ENCODE measurements around the gene ALMS1.
"Not testable (repeated sequence)": the region's sequence is repeated elsewhere in the genome, so short reads cannot be mapped to it uniquely, and the experiment has no call there.

Gene ALMS1

DNA sequence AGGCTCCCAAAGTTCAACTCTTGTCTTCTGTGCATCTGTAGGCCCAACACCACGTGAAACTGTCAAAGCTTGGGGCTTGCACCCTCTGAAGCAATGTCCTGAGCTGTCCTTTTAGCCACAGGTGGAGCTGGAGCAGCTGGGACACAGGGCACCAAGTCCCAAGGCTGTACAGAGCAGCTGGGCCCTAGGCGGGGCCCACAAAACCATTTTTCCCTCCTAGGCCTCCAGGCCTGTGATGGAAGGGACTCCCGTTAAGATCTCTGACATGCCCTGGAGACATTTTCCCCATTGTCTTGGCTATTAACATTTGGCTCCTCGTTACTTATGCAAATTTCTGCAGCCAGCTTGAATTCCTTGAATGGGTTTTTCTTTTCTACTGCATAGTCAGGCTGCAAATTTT is 145.1 kb downstream of the ALMS1 start:
- H3K27ac Mint-ChIP-seq, H3K27me3 Mint-ChIP-seq, H3K4me3 Mint-ChIP-seq, ATAC-seq, H3K4me1 Mint-ChIP-seq: not testable (repeated sequence)
- Mint-ChIP-seq H3K9me3 (peaks cover 27% of the 10 kb centered on the region), H3K36me3 (peaks cover 99% of the 10 kb centered on the region)

DNA sequence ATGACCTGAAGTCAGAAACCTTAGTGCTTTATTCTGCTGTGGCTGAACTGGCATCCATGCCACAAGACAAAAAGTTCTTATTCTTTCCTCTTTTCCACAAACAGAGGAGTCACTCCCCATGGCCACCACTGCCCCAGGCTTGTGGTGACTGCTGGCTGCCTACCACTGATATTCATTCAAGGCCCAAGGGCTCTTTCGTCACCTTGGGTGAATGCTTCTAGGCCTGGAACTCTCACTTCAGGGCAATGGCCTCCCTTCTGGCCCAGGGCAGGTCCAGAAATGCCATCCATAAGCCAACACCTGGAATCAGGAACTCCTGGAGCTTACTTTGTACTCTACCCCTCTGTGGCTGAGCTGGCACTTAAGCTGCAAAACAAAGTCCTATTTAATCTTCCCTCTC is 146.7 kb downstream of the ALMS1 start:
- Mint-ChIP-seq H3K27me3 (no peaks in the 10 kb centered on the region), H3K9me3 (peaks cover 23% of the 10 kb centered on the region), H3K36me3 (peaks cover 99% of the 10 kb centered on the region), H3K4me3 (no peak overlapping the region), H3K27ac (no peak overlapping the region), H3K4me1 (no peaks in the 10 kb centered on the region)
- no peak for ATAC-seq

DNA sequence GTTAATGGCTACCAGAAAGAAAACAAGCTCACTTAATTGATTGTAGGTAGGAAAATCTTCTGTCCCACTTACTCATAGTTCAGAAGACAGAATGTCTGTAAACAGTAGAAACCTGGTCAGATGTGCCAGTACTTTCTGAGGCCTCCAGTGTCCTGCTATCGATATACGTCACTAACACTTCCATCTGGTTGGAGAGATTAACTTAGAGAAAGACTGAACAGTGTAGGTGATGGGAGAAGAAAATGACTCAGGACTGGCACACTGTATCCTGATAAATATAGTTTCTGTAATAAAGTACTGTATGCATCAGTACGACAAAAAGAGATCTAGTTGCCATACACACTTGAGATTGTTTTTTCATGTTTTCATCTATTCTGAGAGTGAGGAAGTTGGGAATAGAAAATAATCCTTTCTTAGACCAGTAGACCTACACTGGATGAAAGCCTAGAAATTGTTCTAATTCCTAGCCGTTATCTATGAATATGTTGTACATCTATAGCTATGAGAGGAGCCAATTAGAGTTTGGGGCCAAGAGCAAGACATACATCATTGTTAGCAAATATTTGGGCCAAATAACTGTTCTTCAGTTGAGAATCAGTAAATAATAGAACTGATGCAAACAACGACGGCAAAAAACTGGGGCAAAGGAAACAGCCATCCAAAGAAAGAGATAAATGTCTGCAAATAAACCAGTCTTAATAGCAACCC is 150.7 kb downstream of the ALMS1 start:
- no peak overlapping the region for H3K27ac Mint-ChIP-seq
- H3K36me3 Mint-ChIP-seq = peaks cover 90% of the 10 kb centered on the region
- H3K4me3 Mint-ChIP-seq = no peak overlapping the region
- no peaks in the 10 kb centered on the region for H3K4me1 Mint-ChIP-seq
- ATAC-seq = no peak
- H3K9me3 Mint-ChIP-seq = peaks cover 24% of the 10 kb centered on the region
- H3K27me3 Mint-ChIP-seq = no peaks in the 10 kb centered on the region

DNA sequence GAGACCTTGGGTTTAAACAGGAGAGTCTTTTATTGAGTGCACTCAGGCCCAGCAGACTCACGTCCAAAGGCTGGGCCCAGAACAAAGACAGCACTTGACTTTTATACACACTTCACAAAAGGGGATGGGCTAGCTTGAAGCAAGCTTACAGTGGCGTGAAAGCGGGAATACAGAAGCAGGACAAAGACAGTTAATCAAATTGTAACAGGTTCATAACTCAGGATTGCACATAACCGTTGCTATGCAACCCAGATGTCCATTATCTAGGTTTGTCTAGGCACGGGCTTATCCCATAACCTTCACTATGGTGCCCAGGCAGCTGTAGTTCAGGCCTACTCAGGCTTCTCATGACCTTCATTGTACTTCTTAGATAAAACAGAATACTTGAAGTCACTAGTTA is 175.2 kb downstream of the ALMS1 start:
- not testable (repeated sequence) for H3K9me3 Mint-ChIP-seq, H3K27ac Mint-ChIP-seq, ATAC-seq, H3K27me3 Mint-ChIP-seq, H3K4me1 Mint-ChIP-seq, H3K4me3 Mint-ChIP-seq
- peaks cover 44% of the 10 kb centered on the region for H3K36me3 Mint-ChIP-seq

DNA sequence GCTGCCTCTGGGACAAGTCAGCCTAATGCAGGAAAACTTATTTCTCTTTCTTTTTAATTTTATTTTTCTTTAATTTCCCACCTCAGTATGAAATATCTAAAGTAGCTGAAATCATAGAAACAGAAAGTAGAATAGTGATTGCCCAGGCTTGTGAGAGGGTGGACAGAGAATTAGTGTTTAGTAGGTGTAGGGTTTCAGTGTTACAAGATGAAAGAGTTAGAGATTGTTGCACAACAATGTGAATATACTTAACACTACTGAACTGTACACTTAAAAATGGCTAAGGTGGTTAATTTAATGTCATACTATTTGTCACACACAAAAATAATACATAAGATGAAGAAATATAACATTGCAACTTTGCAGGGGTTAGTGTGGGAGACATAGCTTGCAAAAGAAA is 175.8 kb downstream of the ALMS1 start:
- no peaks in the 10 kb centered on the region for H3K27me3 Mint-ChIP-seq
- H3K27ac Mint-ChIP-seq = no peak overlapping the region
- no peaks in the 10 kb centered on the region for H3K9me3 Mint-ChIP-seq
- H3K36me3 Mint-ChIP-seq = peaks cover 44% of the 10 kb centered on the region
- no peaks in the 10 kb centered on the region for H3K4me1 Mint-ChIP-seq
- no peak for ATAC-seq
- no peak overlapping the region for H3K4me3 Mint-ChIP-seq

DNA sequence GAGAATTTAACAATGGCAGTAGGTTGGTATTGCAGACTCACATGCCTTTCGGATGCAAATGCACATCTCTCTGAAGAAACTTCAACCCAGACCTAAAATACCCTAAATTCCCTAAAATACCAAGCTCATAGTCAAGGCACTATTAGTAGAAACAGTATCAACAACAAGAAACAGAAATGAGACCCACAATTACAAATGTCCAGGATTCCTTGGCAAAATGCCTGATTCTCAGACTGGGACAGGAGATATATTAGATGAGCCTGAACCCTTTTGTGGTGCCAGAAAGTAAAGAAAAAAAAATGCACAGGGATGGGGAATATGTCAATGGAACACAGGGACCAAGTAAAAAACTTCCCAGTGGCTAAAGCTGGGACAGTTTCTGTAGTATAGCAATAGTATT is 179.3 kb downstream of the ALMS1 start:
- Mint-ChIP-seq H3K27ac (no peak overlapping the region), H3K9me3 (no peaks in the 10 kb centered on the region), H3K27me3 (no peaks in the 10 kb centered on the region), H3K4me3 (no peak overlapping the region), H3K4me1 (no peaks in the 10 kb centered on the region), H3K36me3 (peaks cover 27% of the 10 kb centered on the region)
- no peak for ATAC-seq

DNA sequence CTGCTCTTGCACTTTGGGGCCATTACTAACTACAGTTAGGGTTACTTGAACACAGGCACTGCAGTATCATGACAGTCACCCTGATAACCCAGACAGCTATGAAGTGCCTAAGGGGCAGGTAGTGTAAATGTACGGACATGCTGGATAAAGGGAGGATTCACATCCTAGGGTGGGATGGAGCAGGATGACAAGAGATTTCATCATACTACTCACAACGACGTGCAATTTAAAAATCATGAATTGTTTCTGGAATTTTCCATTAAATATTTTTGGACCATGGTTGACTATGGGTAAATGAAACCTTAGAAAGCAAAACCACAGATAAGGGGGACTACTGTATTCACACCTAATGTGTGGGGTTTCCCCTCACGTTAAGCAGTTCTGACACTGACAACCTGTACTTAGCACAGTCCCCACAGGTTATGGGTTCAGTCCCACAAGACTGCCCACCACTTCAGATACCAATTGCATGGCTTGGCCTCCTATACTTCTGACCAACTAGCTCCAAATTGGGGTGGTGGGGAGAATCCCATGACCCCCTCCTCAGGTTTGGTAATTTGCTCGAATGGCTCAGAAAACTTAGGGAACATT is 180.7 kb downstream of the ALMS1 start:
- H3K9me3 Mint-ChIP-seq = no peaks in the 10 kb centered on the region
- no peak for ATAC-seq
- no peak overlapping the region for H3K27ac Mint-ChIP-seq
- peaks cover 16% of the 10 kb centered on the region for H3K36me3 Mint-ChIP-seq
- H3K4me3 Mint-ChIP-seq = no peak overlapping the region
- no peaks in the 10 kb centered on the region for H3K4me1 Mint-ChIP-seq
- no peaks in the 10 kb centered on the region for H3K27me3 Mint-ChIP-seq

DNA sequence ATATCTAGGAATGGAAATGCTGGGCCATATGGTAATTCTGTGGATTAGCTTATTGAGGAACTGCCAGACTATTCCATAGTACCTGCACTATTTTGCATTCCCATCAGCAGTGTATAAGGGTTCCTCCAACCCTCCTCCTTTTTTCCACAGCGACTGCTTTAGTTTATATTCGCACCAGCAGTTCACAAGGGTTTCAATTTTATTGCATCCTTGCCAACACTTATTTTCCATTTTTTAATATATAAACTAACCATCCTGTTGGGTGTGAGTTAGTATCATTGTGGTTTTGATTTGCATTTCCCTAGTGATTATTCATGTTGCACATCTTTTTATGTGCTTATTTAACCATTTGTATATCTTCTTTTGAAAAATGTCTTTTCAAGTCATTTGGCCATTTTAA is 189.6 kb downstream of the ALMS1 start:
- ATAC-seq = no peak
- peaks cover 34% of the 10 kb centered on the region for H3K36me3 Mint-ChIP-seq

DNA sequence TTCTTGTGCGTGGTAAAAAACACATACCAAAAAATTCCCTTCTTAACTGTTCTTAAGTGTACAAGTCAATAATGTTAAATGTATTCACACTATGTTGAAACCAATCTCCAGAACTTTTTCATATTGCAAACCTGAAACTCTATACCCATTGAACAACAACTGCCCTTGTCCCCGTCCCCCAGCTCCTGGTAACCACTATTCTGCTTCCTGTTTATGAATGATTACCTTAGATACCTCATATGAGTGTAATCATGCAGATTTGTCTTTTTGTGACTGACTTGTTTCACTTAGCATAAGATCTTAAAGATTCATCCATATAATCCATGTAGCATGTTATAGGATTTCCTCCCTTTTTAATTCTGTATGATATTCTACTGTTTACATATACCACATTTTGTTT is 196.7 kb downstream of the ALMS1 start:
- Mint-ChIP-seq H3K9me3 (peaks cover 24% of the 10 kb centered on the region), H3K27me3 (no peaks in the 10 kb centered on the region), H3K27ac (no peak overlapping the region), H3K4me3 (no peak overlapping the region), H3K36me3 (peaks cover 71% of the 10 kb centered on the region), H3K4me1 (no peaks in the 10 kb centered on the region)
- no peak for ATAC-seq

More for the DNA sequence above, 189.6 kb downstream of the ALMS1 start:
- no peak overlapping the region for H3K4me3 Mint-ChIP-seq
- H3K27ac Mint-ChIP-seq = no peak overlapping the region
- H3K4me1 Mint-ChIP-seq = no peaks in the 10 kb centered on the region
- no peaks in the 10 kb centered on the region for H3K27me3 Mint-ChIP-seq
- peaks cover 8% of the 10 kb centered on the region for H3K9me3 Mint-ChIP-seq

DNA sequence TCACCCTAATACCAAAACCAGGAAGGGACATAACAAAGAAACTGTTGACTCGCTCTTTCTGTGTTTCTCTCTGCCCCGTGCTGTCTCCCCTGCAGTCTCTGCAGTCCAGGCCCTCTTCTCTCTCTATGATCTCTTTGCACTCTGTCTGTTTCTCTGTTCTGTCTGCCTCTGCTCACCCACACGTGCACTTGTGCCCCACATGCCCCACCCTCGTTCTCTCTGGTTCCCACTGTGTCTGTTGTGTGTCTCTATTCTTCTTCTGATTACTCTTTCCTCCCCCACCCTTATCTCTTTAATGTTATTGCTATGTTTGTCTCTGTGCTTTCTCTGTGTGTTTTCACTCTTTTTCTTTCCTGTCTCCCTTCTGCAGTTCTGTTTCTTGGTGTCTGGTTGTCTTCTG is 202.5 kb downstream of the ALMS1 start:
- Mint-ChIP-seq H3K4me3 (no peak overlapping the region), H3K27me3 (no peaks in the 10 kb centered on the region), H3K9me3 (peaks cover 9% of the 10 kb centered on the region), H3K4me1 (no peaks in the 10 kb centered on the region), H3K27ac (no peak overlapping the region), H3K36me3 (peaks cover 27% of the 10 kb centered on the region)
- no peak for ATAC-seq

DNA sequence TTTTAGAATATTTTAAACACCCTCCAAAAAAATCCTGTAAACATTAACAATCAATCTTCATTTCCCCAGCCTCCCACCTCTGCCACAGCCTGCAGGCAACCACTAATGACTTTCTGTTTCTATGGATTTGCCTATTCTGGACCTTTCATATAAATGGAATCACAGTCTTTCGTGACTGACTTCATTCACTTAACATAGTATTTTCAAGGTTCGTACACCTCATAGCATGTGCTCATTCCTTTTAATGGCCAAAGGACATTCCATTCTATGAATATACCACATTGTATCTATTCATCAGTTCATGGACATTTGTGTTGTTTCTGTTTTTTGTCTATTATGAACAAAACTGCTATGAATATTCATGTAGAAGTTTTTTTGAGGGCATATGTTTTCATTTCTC is 208.0 kb downstream of the ALMS1 start:
- no peak for ATAC-seq

DNA sequence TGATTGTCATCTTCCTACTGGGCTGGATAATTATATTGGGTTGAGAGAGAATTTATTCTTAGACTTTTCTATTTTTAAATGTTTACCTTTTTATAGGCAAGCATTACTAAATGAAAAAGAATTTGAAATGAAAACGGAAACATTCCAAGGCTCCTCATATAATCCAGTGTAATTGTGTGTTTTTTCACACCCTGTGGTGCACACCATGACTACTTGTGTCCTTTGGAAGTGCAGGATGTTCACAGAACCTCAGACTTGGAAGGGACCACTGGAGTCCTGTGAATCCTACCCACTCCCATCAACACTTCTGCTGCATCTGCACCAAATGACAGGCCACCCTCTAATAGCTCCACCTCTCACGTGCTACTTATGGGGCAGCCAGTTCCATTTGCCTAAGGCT is 208.6 kb downstream of the ALMS1 start:
- H3K4me1 Mint-ChIP-seq = no peaks in the 10 kb centered on the region
- no peak for ATAC-seq
- H3K27ac Mint-ChIP-seq = no peak overlapping the region
- peaks cover 24% of the 10 kb centered on the region for H3K36me3 Mint-ChIP-seq
- H3K4me3 Mint-ChIP-seq = no peak overlapping the region
- peaks cover 2% of the 10 kb centered on the region for H3K9me3 Mint-ChIP-seq
- H3K27me3 Mint-ChIP-seq = no peaks in the 10 kb centered on the region

More for the DNA sequence above, 208.0 kb downstream of the ALMS1 start:
- no peak overlapping the region for H3K4me3 Mint-ChIP-seq
- peaks cover 24% of the 10 kb centered on the region for H3K36me3 Mint-ChIP-seq
- H3K4me1 Mint-ChIP-seq = no peaks in the 10 kb centered on the region
- H3K27ac Mint-ChIP-seq = no peak overlapping the region
- peaks cover 2% of the 10 kb centered on the region for H3K9me3 Mint-ChIP-seq
- H3K27me3 Mint-ChIP-seq = no peaks in the 10 kb centered on the region

DNA sequence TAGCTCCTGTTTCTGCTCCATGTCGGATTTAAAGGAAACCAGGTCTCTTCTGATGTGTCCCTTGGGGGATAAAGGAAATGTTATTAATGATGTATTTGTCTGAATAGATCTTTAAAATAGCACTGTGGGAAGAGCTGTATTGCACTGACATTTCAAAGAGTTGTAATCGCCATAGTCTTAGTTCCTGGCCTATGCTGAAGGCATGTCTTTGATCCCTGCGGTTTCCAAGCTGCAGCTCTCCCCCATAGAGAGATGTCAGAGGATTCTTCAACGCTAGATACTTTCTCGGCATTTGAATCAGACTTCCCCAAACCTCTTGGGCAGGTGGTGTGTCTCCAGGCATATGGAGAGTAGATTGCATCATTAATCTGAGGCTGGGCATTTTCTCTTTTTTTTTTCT is 216.1 kb downstream of the ALMS1 start:
- no peaks in the 10 kb centered on the region for H3K4me1 Mint-ChIP-seq
- peaks cover 52% of the 10 kb centered on the region for H3K36me3 Mint-ChIP-seq
- ATAC-seq = no peak
- no peak overlapping the region for H3K4me3 Mint-ChIP-seq
- H3K27ac Mint-ChIP-seq = no peak overlapping the region
- no peaks in the 10 kb centered on the region for H3K27me3 Mint-ChIP-seq
- no peaks in the 10 kb centered on the region for H3K9me3 Mint-ChIP-seq

DNA sequence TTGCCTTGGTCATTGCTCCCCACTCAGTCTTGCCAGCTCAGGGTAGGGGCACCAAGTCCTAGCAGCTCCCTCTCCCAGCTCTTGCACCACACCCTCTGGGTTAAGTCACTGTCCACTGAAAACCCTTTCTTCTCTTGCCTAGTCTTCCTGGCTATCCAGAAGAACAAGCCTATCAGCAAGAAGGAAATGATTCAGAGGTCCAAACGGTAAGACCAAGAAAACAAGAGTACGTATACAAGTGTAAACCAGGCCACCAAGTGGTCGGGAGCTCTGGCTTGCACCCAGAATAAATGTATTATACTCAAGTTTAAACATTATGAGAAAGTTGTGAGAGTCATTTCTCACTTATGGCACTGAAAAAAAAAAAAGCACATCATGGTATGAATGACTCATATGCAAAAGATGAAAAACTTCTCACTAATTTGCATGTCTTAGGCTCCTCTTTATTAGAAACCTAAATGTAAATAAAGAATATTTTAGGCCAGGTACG is 217.5 kb downstream of the ALMS1 start:
- H3K27ac Mint-ChIP-seq, ATAC-seq, H3K27me3 Mint-ChIP-seq, H3K4me1 Mint-ChIP-seq, H3K9me3 Mint-ChIP-seq, H3K4me3 Mint-ChIP-seq: not testable (repeated sequence)
- peaks cover 59% of the 10 kb centered on the region for H3K36me3 Mint-ChIP-seq

DNA sequence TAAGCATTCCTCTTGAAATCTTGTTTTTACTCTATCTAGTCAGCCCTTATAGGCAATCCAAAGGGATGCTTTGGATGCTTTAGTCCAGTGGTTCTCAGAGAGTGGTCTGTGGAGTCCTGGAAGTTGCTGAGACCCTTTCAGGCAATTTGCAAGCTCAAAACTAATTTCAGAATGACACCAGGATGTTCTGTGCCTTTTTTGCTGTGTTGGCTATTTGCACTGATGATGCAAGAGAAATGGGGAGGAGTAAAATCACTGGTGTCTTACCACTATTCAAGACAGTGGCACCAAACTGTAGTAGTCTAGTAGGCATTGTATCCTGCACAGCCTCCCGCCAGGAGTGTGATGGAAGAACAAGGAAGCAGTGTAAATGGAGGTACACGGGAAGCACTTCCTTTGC is 219.0 kb downstream of the ALMS1 start:
- not testable (repeated sequence) for H3K27ac Mint-ChIP-seq, H3K27me3 Mint-ChIP-seq, H3K4me1 Mint-ChIP-seq, H3K4me3 Mint-ChIP-seq, H3K9me3 Mint-ChIP-seq, ATAC-seq
- peaks cover 59% of the 10 kb centered on the region for H3K36me3 Mint-ChIP-seq

DNA sequence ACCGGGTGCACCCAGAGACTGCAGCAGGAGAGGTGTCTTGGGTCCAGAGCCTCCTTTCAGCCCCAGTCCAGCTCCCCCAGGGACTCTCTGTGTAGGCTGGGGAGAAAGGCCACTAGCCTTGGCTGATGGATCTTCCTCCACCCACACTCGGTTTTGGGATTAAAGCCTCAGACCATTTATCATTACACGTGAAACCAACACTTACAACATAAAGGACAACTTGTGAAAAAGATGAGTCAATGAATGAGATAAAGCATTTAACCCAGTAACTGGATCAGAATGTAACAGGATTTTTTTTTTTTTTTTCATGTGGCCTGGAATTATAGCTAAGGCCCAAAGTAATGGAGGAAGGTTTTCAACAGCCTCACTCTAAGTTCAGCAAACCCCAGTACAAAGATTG is 224.5 kb downstream of the ALMS1 start:
- Mint-ChIP-seq H3K27me3 (no peaks in the 10 kb centered on the region), H3K27ac (no peak overlapping the region), H3K9me3 (no peaks in the 10 kb centered on the region), H3K4me1 (no peaks in the 10 kb centered on the region), H3K36me3 (peaks cover 20% of the 10 kb centered on the region), H3K4me3 (no peak overlapping the region)
- ATAC-seq = no peak
